ENCODE results near the gene C2CD2. TPM values are rescaled to one million over a fixed set of nuclear protein-coding genes. Genes with fewer than 3 reads are reported as not detected.

C2CD2 gene
- total RNA-seq, 1 donor from 2014 or later: 8.3 TPM

DNA sequence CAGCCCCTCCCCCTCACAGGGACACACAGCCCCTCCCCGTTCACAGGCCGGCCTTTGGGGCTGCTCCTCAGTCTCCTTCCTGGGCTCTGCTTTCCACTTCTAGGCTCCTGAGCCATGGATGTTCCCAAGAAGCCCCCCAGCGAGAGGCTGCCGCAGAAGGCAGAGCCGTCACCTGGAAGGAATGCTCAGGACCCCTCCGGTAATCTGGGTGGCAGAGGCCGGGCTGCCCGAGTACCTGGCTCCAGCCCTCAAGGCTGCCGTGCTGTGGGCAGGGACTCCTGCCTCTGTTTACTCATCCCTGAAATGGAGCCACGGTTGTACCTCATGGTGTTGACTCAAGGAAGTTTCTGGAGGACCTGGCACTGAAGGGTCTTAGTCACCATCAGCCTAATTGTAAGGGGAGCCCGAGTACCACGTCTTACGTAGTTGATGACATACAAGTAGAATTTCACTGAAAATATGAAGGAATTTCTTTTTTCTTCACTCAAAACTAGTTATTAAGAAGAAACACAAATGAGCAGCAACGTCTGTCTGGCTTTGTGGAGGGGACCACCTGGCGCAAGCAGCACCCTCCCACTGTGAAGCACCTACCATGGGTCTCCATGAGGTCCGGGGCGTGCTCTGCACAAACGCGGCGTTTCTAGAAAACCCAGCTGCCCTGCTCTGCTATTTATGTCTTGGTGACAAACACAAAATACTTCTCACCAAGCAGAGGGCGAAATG, 108.3 kb downstream of the C2CD2 start:
- DNase-seq: no peak

DNA sequence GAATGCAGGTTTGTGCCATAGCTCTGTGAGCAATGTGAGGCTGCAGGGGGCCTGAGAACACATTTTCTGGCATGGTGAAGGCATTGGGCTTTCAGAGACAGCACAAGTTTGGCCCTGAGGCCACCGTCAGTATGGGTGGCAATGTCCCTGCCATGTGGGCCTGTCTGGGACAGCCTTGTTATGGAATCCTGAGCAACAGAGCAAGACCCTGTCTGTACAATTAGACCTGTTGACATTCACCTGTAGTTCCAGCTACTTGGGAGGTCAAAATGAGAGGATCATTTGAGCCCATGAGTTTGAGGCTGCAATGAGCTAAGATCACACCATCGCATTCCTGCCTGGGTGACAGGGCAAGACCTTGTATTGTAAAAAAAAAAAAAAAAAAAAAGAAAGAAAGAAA, 110.2 kb downstream of the C2CD2 start:
- no peak for DNase-seq

GRCh38 chr21:41840880-41841279, 112.9 kb downstream of the C2CD2 start:
- no peak for DNase-seq

DNA sequence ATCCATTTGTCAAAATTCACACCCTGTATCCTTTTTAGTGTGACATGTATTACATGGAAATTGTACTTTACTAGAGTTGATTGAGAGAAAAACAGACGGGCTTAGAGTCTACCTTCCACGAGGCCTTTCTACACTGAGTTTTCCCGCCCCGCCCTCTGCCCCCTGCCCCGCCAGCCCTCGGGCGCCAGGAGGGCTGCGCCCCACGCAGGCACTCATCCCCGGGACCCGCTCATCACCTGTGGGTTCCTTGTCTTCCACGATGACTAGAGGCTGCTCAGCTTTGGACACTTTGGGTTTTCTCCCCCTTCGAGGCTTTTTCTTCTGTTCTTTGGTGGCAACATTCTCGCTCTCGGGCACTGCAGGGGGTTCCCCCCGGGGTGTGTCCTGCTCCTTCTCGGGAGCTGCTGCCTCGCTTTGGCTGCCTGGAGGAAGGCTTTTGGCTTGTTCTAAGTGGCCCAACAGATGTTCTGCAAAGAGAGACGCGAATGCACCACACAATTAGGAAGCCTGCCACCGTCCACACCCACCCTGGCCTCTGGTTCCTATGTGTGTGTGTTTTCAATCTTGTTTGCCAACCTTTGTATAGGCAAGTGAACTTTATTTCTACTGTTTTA, 114.3 kb downstream of the C2CD2 start:
- DNase-seq: no peak

DNA sequence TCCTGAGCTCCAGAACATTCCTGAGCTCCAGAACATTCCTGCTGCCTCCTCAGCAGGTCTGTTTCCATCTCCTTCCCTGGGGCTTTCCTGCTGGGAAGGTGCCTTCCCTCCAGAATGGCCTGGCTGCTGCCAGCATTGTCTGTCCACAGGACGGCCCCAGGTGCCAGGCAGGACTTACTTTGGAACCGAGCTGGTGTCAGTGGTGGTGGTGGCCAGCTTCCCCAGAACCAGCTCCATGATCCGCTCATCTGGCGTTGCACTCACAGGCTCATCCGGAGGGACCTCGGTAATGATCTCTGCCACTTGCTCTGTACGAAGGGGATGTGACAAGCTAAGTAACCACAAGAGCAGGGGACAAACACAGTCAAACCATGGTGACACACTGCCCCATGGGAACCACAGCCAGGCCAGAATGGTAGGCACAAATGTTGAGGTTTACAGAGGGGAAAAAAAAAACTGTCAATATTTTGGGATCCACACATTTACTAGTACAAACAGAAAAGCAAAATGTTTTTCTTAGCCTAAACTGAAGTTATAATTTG, 116.0 kb downstream of the C2CD2 start:
- DNase-seq: no peak

- no peak for DNase-seq
These were observed 117.4 kb downstream of the C2CD2 start for GRCh38 chr21:41836166-41837015.

DNA sequence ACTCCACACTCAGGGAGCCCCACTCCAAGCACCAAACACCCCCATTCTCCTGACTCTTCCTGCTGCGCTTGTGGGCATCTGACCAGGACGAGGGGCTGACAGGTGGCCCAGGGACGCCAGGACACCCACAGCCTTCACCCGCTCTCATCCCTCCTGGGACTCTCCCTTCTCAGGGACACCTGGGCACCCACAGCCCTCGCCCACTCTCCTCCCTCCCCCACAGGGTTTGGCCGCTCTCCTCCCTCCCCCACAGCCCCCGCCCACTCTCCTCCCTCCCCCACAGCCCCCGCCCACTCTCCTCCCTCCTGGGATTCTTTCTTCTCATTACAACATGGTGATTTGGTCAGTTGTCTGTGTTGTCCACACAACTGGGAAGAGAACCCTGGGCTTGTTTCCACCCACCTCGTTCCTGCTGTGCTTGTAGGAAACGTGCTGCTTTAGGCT, 118.1 kb downstream of the C2CD2 start:
- no peak for DNase-seq

Small RNA genes within 50 kb of the gene (small RNA-seq; reads per million reads assigned to genes)
- not detected for gene RF00334

Other genes starting within 250 kb of the C2CD2 start
- 0.47 TPM for gene RIPK4, start 187.0 kb downstream of the C2CD2 start, total RNA-seq
- gene PRDM15, start 74.7 kb downstream of the C2CD2 start, total RNA-seq: 6.7 TPM
- gene ZBTB21, start 56.3 kb upstream of the C2CD2 start, total RNA-seq: 14.3 TPM
- gene UMODL1, start 117.3 kb upstream of the C2CD2 start, total RNA-seq: not detected